H1 (cell line): ENCODE measurements around the gene PDPK1.
A peak's percentile ranks its signal among the peaks of the same experiment; 100 is the strongest.
"Not testable (repeated sequence)": the region's sequence is repeated elsewhere in the genome, so short reads cannot be mapped to it uniquely, and the experiment has no call there.

Experiments
- CREB1 ChIP-seq: IDR thresholded peaks from 2 replicates; pipeline ENCODE4 v1.6.1; 2012; ENCODE audit warnings: inconsistent platforms
- EP300 ChIP-seq, 2 experiments: IDR thresholded peaks; 1 replicate in 1 of 2; 2 replicates in 1 of 2; pipeline ENCODE4 v1.6.1; 2011 to 2012; ENCODE audit warnings: low read depth in 2 of 2, low read length in 2 of 2, mild to moderate bottlenecking in 2 of 2, borderline replicate concordance in 1 of 2, inconsistent platforms in 1 of 2, moderate library complexity in 1 of 2
- POLR2AphosphoS5 ChIP-seq: IDR thresholded peaks from 2 replicates; pipeline ENCODE4 v1.6.1; 2011; ENCODE audit warnings: low read depth, low read length
- POU5F1 ChIP-seq: IDR thresholded peaks from 2 replicates; pipeline ENCODE4 v1.6.1; 2011; ENCODE audit warnings: low read depth, mild to moderate bottlenecking, low read length, moderate library complexity
- TF ChIP-seq, protein P1 (sequence below), 3 experiments: IDR thresholded peaks; 1 replicate in 2 of 3; 2 replicates in 1 of 3; pipeline versions ENCODE4 v1.5.1 to v1.6.1; 2011; ENCODE audit warnings: low read length in 3 of 3, mild to moderate bottlenecking in 3 of 3, inconsistent platforms in 2 of 3, low read depth in 1 of 3, moderate library complexity in 1 of 3; ENCODE audit not compliant: insufficient read depth in 1 of 3; ENCODE audit errors: control extremely low read depth in 1 of 3
- TF ChIP-seq, protein P2 (sequence below): IDR thresholded peaks from 2 replicates; pipeline ENCODE4 v1.6.1; 2012; ENCODE audit warnings: low read length, inconsistent platforms

DNA sequence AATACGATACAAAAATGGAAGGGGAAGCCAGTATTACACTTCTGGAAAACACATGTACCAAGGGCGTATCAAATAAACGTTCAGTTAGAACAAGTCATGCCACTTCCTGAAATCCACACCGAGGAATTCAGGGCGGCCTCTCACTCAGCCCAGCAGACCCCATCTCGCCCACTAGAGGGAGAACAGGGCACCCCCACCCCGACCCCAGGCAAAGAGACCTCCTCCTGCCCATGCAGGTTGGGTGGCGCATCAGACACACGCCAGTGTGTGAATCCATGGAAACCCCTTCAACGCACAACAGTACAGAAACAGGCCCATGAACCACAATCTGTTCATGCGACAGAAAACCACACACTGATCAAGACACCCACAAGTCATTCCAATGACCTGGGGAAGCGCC, 81.8 kb downstream of the PDPK1 start:
- TF ChIP-seq CREB1; POU5F1; EP300 (IDR thresholded peaks at IDR 0.05; ENCODE audit: borderline replicate concordance in 1 of 2, low read depth in 2 of 2, low read length in 2 of 2); POLR2AphosphoS5: not testable (repeated sequence)
- TF ChIP-seq, protein P1, sequence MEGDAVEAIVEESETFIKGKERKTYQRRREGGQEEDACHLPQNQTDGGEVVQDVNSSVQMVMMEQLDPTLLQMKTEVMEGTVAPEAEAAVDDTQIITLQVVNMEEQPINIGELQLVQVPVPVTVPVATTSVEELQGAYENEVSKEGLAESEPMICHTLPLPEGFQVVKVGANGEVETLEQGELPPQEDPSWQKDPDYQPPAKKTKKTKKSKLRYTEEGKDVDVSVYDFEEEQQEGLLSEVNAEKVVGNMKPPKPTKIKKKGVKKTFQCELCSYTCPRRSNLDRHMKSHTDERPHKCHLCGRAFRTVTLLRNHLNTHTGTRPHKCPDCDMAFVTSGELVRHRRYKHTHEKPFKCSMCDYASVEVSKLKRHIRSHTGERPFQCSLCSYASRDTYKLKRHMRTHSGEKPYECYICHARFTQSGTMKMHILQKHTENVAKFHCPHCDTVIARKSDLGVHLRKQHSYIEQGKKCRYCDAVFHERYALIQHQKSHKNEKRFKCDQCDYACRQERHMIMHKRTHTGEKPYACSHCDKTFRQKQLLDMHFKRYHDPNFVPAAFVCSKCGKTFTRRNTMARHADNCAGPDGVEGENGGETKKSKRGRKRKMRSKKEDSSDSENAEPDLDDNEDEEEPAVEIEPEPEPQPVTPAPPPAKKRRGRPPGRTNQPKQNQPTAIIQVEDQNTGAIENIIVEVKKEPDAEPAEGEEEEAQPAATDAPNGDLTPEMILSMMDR (IDR thresholded peaks at IDR 0.05; ENCODE audit: control extremely low read depth in 1 of 3, insufficient read depth in 1 of 3, low read depth in 1 of 3, low read length in 3 of 3) = peak in 1 of 3 experiments; percentile 32; a peak in 1 of 4 replicates
- TF ChIP-seq, protein P2, sequence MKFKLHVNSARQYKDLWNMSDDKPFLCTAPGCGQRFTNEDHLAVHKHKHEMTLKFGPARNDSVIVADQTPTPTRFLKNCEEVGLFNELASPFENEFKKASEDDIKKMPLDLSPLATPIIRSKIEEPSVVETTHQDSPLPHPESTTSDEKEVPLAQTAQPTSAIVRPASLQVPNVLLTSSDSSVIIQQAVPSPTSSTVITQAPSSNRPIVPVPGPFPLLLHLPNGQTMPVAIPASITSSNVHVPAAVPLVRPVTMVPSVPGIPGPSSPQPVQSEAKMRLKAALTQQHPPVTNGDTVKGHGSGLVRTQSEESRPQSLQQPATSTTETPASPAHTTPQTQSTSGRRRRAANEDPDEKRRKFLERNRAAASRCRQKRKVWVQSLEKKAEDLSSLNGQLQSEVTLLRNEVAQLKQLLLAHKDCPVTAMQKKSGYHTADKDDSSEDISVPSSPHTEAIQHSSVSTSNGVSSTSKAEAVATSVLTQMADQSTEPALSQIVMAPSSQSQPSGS = not testable (repeated sequence)
